Caco-2 (cell line): ENCODE data around the gene RASGRF1. TPM values are rescaled to one million over a fixed set of nuclear protein-coding genes. Genes with fewer than 3 reads are reported as not detected.

Experiments
- BruUV-seq: library from RNA; stranded (reverse); fragments of 400-500 nt; replicated peaks from 2 replicates; lab custom pipeline; 2021; lab: Mats Ljungman, UMichigan
- CTCF ChIA-PET: fragments of 300-600 bp; sonication (Branson Sonifier 250); formaldehyde crosslinking; loops from one replicate; lab custom pipeline; 2022; ENCODE audit warnings: antibody characterized with exemption; lab: Charles Lee
- POLR2A ChIA-PET: fragments of 300-600 bp; sonication (Branson Sonifier 250); formaldehyde crosslinking; loops from one replicate; lab custom pipeline; 2022; ENCODE audit warnings: antibody characterized with exemption; lab: Charles Lee
- DNase-seq, 2 experiments: peaks; one replicate each; pipeline versions ENCODE4 v3.0.0 to v3.0.0-alpha.2; 2020 to 2022
- H3K27me3 ChIP-seq: replicated peaks from 2 replicates; pipeline ENCODE4 v1.6.0; 2011; ENCODE audit warnings: low read length; ENCODE audit not compliant: control insufficient read depth, insufficient read depth
- H3K36me3 ChIP-seq: 2 replicates; pipeline ENCODE4 v1.5.1; 2011; ENCODE audit warnings: low read length; ENCODE audit not compliant: control insufficient read depth, insufficient read depth
- H3K4me1 ChIP-seq: fragments of 250-450 bp; sonication (Bioruptor Pico); 2 replicates; pipeline ENCODE4 v1.5.1; 2020; ENCODE audit warnings: mild to moderate bottlenecking
- H3K4me3 ChIP-seq: 2 replicates; pipeline ENCODE4 v1.5.1; 2011; ENCODE audit warnings: low read depth, mild to moderate bottlenecking, control low read depth, low read length
- H3K9me3 ChIP-seq: fragments of 250-450 bp; sonication (Bioruptor Pico); 2 replicates; pipeline ENCODE4 v1.5.1; 2020; ENCODE audit warnings: mild to moderate bottlenecking, moderate library complexity
- H3K27ac Mint-ChIP-seq: one replicate; pipeline ENCODE4 v1.8.0; 2022; ENCODE audit warnings: mixed read lengths; ENCODE audit not compliant: unreplicated experiment
- H3K27me3 Mint-ChIP-seq: one replicate; pipeline ENCODE4 v1.8.0; 2022; ENCODE audit warnings: mixed read lengths; ENCODE audit not compliant: insufficient read depth, unreplicated experiment
- H3K36me3 Mint-ChIP-seq: one replicate; pipeline ENCODE4 v1.8.0; 2022; ENCODE audit warnings: mild to moderate bottlenecking, mixed read lengths; ENCODE audit not compliant: insufficient read depth, unreplicated experiment
- H3K4me1 Mint-ChIP-seq: one replicate; pipeline ENCODE4 v1.8.0; 2022; ENCODE audit warnings: low read depth, mixed read lengths; ENCODE audit not compliant: unreplicated experiment
- H3K4me3 Mint-ChIP-seq: one replicate; pipeline ENCODE4 v1.8.0; 2022; ENCODE audit warnings: mild to moderate bottlenecking, moderate library complexity, mixed read lengths; ENCODE audit not compliant: unreplicated experiment
- H3K9me3 Mint-ChIP-seq: one replicate; pipeline ENCODE4 v1.8.0; 2022; ENCODE audit warnings: mixed read lengths; ENCODE audit not compliant: unreplicated experiment
- CTCF ChIP-seq, 2 experiments: fragments of 200-600 bp in 1 of 2; IDR thresholded peaks; 1 replicate in 1 of 2; 2 replicates in 1 of 2; pipeline versions ENCODE4 v1.5.1 to v1.8.0; 2011 to 2022; ENCODE audit warnings: antibody characterized with exemption in 1 of 2, control low read depth in 1 of 2, inconsistent platforms in 1 of 2, low read depth in 1 of 2, low read length in 1 of 2, mild to moderate bottlenecking in 1 of 2, moderate library complexity in 1 of 2; ENCODE audit not compliant: insufficient read depth in 1 of 2, severe bottlenecking in 1 of 2, unreplicated experiment in 1 of 2
- intact Hi-C: fragments of 100-400 bp; cut with micrococcal nuclease; formaldehyde crosslinking; loops from one replicate; pipeline ENCODE4 v1.10.0; 2022; ENCODE audit not compliant: unreplicated experiment
- total RNA-seq: library from RNA; stranded (reverse); gene quantifications from 2 replicates; pipeline ENCODE4 v1.2.3, GENCODE V29; 2022

Gene RASGRF1
- total RNA-seq, 1 experiment from 2014 or later: 0.57 TPM

GRCh38 chr15:79031201-79031600, 59.4 kb downstream of the RASGRF1 start:
- POLR2A ChIA-PET: no interaction called here
- H3K9me3 ChIP-seq: no peaks in the 10 kb centered on the region

GRCh38 chr15:79030470-79030869, 60.1 kb downstream of the RASGRF1 start:
- no peaks in the 10 kb centered on the region for H3K9me3 Mint-ChIP-seq
- no peak overlapping the region for H3K4me3 ChIP-seq
- no peak overlapping the region for H3K27ac Mint-ChIP-seq
- no peaks in the 10 kb centered on the region for H3K9me3 ChIP-seq
- H3K27me3 Mint-ChIP-seq: no peaks in the 10 kb centered on the region
- H3K4me1 ChIP-seq: no peaks in the 10 kb centered on the region
- no peak for DNase-seq
- no peak for TF ChIP-seq CTCF (IDR thresholded peaks at IDR 0.05; ENCODE audit: insufficient read depth in 1 of 2, low read depth in 1 of 2, low read length in 1 of 2, severe bottlenecking in 1 of 2, unreplicated experiment in 1 of 2)
- H3K4me3 Mint-ChIP-seq: no peak overlapping the region
- no peaks in the 10 kb centered on the region for H3K4me1 Mint-ChIP-seq
- no peaks in the 10 kb centered on the region for H3K36me3 Mint-ChIP-seq
- H3K36me3 ChIP-seq: no peaks in the 10 kb centered on the region
- intact Hi-C loops: no loop called here
- BruUV-seq: no TSS peak
- H3K27me3 ChIP-seq: no peaks in the 10 kb centered on the region; the same call in 1 of the 2 replicates
- CTCF ChIA-PET: no interaction called here
- POLR2A ChIA-PET: no interaction called here

More at GRCh38 chr15:79031201-79031600, 59.4 kb downstream of the RASGRF1 start:
- no TSS peak for BruUV-seq
- no peak for TF ChIP-seq CTCF (IDR thresholded peaks at IDR 0.05; ENCODE audit: insufficient read depth in 1 of 2, low read depth in 1 of 2, low read length in 1 of 2, severe bottlenecking in 1 of 2, unreplicated experiment in 1 of 2)
- Histone ChIP-seq H3K36me3 (no peaks in the 10 kb centered on the region), H3K27me3 (no peaks in the 10 kb centered on the region; the same call in 1 of the 2 replicates), H3K4me1 (no peaks in the 10 kb centered on the region), H3K4me3 (no peak overlapping the region)
- Mint-ChIP-seq H3K27me3 (no peaks in the 10 kb centered on the region), H3K4me3 (no peak overlapping the region), H3K4me1 (peaks cover under 1% of the 10 kb centered on the region), H3K9me3 (peaks cover under 1% of the 10 kb centered on the region), H3K27ac (no peak overlapping the region), H3K36me3 (no peaks in the 10 kb centered on the region)
- DNase-seq: no peak
- CTCF ChIA-PET: interaction anchor here (0.5 kb wide), 1 partner anchor 103 kb away, joined by 3 read pairs; no protein-coding TSS in a partner anchor
- intact Hi-C loops: no loop called here

- H3K27ac Mint-ChIP-seq: no peak overlapping the region
- Histone ChIP-seq H3K9me3 (no peaks in the 10 kb centered on the region; the same call in 1 of the 2 replicates), H3K4me1 (no peaks in the 10 kb centered on the region), H3K36me3 (no peaks in the 10 kb centered on the region), H3K4me3 (no peak overlapping the region), H3K27me3 (no peaks in the 10 kb centered on the region; the same call in 1 of the 2 replicates)
- DNase-seq: peak in 1 of 2 experiments; percentile 61
- no peak overlapping the region for H3K4me3 Mint-ChIP-seq
- no peaks in the 10 kb centered on the region for H3K4me1 Mint-ChIP-seq
- ChIA-PET CTCF (interaction anchor here (0.6 to 3.9 kb wide), 8 partner anchors 19 to 297 kb away, joined by 3 to 52 read pairs (median 3); no protein-coding TSS in a partner anchor), POLR2A (no interaction called here)
- no peaks in the 10 kb centered on the region for H3K27me3 Mint-ChIP-seq
- intact Hi-C loops: loop anchor here (1.0 kb wide), 1 partner anchor 156 kb away; no protein-coding TSS in a partner anchor
- BruUV-seq: no TSS peak
- H3K9me3 Mint-ChIP-seq: peaks cover 16% of the 10 kb centered on the region
- no peaks in the 10 kb centered on the region for H3K36me3 Mint-ChIP-seq
- TF ChIP-seq CTCF (IDR thresholded peaks at IDR 0.05; ENCODE audit: insufficient read depth in 1 of 2, low read depth in 1 of 2, low read length in 1 of 2, severe bottlenecking in 1 of 2, unreplicated experiment in 1 of 2): peak; percentile 80 to 88
Observed at GRCh38 chr15:79028411-79028964, 62.1 kb downstream of the RASGRF1 start.
